Memory B cell (primary cell): ENCODE results near the gene CPT1A.

Source experiments
- ATAC-seq: fragments of 150-1000 bp; cut with Tn5 transposase; 2 replicates; pipeline ENCODE4 v1.10.0; 2021; ENCODE audit warnings: low read depth, mild to moderate bottlenecking, moderate library complexity
- DNase-seq, 2 donors: peaks; one replicate each; pipeline ENCODE4 v3.0.0; 2022; ENCODE audit warnings: low spot score in 2 of 2
- H3K27ac Mint-ChIP-seq: one replicate; pipeline ENCODE4 v1.8.0; 2022; ENCODE audit warnings: mild to moderate bottlenecking, moderate library complexity, mixed read lengths
- H3K27me3 Mint-ChIP-seq: one replicate; pipeline ENCODE4 v1.8.0; 2022; ENCODE audit warnings: mixed read lengths
- H3K36me3 Mint-ChIP-seq: one replicate; pipeline ENCODE4 v1.8.0; 2022; ENCODE audit warnings: mild to moderate bottlenecking, mixed read lengths
- H3K4me1 Mint-ChIP-seq: one replicate; pipeline ENCODE4 v1.8.0; 2022; ENCODE audit warnings: mixed read lengths
- H3K4me3 Mint-ChIP-seq: one replicate; pipeline ENCODE4 v1.8.0; 2022; ENCODE audit warnings: mild to moderate bottlenecking, moderate library complexity, mixed read lengths
- H3K9me3 Mint-ChIP-seq: one replicate; pipeline ENCODE4 v1.8.0; 2022; ENCODE audit warnings: mixed read lengths

The CPT1A gene

DNA sequence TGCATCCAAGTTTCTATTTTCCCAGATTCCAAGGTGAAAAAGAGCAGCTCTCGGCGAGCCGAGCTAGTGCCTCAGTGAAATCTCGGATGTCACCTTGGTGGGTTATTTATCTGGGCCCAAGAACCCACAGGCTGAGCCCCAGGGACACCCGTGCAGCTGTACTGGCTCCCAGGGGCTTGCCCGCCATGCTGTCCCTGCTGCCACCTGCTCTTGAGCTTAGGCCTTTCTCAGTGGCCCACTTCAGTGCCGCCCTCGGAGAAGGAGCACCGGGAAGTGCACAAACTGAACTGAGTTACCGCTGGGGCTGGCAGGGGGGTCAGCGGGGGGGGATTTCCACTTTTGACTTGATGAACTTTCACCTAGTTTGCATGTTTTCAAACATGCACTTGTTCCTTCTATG is 27.9 kb downstream of the CPT1A start:
- Mint-ChIP-seq H3K9me3 (no peaks in the 10 kb centered on the region), H3K36me3 (peaks cover 6% of the 10 kb centered on the region), H3K27me3 (no peaks in the 10 kb centered on the region), H3K27ac (no peak overlapping the region), H3K4me1 (peaks cover 14% of the 10 kb centered on the region), H3K4me3 (no peak overlapping the region)
- DNase-seq (peak; percentile 11 to 29), ATAC-seq (peak; percentile 94)

GRCh38 chr11:68812526-68812925 is 29.2 kb downstream of the CPT1A start:
- Mint-ChIP-seq H3K27ac (no peak overlapping the region), H3K36me3 (peaks cover 6% of the 10 kb centered on the region)

DNA sequence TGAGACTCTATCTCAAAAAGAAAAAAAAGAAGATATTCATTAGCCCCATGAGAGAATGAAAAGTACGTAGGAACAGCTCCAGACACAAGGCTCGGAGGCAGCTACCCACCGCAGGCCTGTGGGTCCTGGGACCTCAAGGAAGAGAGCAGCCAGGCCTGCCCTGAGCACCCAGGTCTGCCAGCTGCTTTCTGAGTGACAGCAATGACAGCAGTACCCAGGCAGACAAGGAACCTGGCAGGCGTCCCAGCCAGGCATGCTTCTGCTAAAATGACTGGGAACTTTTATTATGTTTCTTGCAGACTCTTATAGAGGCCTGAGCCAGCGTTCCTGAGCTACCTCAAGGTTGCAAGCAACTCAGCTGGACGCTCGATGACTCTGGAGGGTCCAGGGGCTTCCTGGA is 31.6 kb downstream of the CPT1A start:
- Mint-ChIP-seq H3K27me3 (no peaks in the 10 kb centered on the region), H3K36me3 (peaks cover 4% of the 10 kb centered on the region), H3K4me3 (no peak overlapping the region), H3K4me1 (no peaks in the 10 kb centered on the region), H3K27ac (no peak overlapping the region), H3K9me3 (no peaks in the 10 kb centered on the region)
- DNase-seq (no peak), ATAC-seq (no peak)

More at GRCh38 chr11:68812526-68812925, 29.2 kb downstream of the CPT1A start:
- Mint-ChIP-seq H3K4me1 (peaks cover 11% of the 10 kb centered on the region), H3K27me3 (no peaks in the 10 kb centered on the region), H3K4me3 (no peak overlapping the region), H3K9me3 (no peaks in the 10 kb centered on the region)
- ATAC-seq (no peak), DNase-seq (no peak)

GRCh38 chr11:68809506-68809905 is 32.2 kb downstream of the CPT1A start:
- no peaks in the 10 kb centered on the region for H3K9me3 Mint-ChIP-seq

DNA sequence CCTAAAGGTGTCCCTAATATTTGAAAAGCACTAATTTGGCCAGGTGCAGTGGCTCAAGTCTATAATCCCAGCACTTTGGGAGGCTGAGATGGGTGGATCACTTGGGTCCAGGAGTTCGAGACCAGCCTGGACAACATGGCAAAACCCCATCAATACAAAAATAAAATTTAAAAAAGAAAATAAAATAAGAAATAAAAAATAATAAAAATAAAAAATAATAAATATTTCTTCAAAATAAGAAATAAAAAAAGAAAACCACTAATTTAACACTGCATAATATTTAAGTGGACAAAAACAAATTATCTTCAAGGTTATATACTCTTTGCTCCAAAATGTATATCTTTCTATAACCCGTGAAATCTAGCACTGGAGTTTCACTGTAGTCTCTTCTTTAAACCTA is 32.9 kb downstream of the CPT1A start:
- Mint-ChIP-seq H3K27ac (no peak overlapping the region), H3K27me3 (no peaks in the 10 kb centered on the region)
- no peak for ATAC-seq

More at GRCh38 chr11:68809506-68809905, 32.2 kb downstream of the CPT1A start:
- ATAC-seq, result no peak
- Mint-ChIP-seq H3K27ac (no peak overlapping the region), H3K27me3 (no peaks in the 10 kb centered on the region), H3K36me3 (peaks cover 5% of the 10 kb centered on the region), H3K4me3 (no peak overlapping the region), H3K4me1 (no peaks in the 10 kb centered on the region)
- no peak for DNase-seq

DNA sequence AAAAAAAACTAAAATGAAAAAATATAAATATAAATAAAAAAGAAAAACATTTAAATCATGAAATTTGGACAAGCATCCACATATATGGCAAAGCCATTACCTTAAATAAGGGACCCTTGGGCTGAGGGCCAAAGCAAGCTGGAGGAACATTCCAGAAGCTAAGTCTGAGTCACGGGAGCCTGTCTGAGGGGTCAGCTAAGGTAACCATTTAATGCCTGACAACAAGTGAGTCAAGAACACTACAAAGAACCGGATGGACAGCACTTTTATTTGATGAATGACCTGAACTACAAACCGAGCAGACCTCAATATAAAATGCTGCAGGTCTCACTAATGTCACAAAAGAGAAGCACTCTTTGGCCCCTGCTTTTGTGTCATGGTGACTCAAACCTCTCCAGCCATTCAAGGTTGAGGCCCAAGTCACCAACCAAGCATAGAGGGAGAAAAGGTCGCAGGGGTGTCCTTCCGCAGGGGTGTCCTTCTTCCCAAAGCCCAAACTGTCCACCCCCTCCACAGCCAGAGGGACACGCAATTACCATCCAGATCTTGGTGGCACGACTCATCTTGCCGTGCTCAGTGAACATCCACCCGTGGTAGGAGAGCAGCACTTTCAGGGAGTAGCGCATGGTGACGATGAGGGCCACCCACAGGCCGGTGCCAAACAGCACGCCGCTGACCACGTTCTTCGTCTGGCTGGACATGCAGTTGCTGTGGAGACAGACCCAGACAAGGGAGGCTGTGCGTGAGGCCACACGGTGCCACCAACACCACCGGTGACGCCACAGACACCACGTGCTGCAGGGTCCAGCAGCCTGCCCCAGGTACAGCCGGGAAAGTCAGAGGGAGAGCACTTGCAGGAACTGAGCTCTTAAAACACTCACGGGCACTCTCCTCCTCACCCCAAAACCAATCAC is 34.5 kb downstream of the CPT1A start:
- ATAC-seq (no peak), DNase-seq (no peak)
- Mint-ChIP-seq H3K4me3 (no peak overlapping the region), H3K27me3 (no peaks in the 10 kb centered on the region), H3K9me3 (no peaks in the 10 kb centered on the region), H3K36me3 (peaks cover 12% of the 10 kb centered on the region), H3K27ac (no peak overlapping the region), H3K4me1 (no peaks in the 10 kb centered on the region)

More for the DNA sequence above, 32.9 kb downstream of the CPT1A start:
- no peak for DNase-seq
- Mint-ChIP-seq H3K4me1 (no peaks in the 10 kb centered on the region), H3K36me3 (peaks cover 7% of the 10 kb centered on the region), H3K9me3 (no peaks in the 10 kb centered on the region), H3K4me3 (no peak overlapping the region)

DNA sequence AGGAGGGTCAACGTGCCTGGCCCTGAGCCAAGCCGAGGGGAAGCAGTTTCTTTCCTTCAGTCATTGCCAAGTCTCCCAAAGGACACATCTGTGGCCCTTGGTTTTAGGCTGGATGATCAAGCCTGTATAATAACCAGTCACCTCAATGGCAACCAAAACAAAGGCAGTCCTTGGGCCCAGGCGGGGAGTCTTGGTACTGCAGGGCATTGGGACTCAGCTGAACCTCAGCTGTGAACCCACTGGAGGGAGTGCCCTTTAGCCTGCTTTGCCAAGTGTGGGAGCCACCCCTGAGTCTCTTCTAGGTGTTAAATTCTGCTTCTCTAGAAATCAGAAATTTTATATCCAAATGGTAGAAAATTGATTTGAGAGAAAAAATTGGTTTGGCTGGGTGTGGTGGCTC is 36.9 kb downstream of the CPT1A start:
- DNase-seq (no peak), ATAC-seq (no peak)
- Mint-ChIP-seq H3K4me3 (no peak overlapping the region), H3K4me1 (no peaks in the 10 kb centered on the region), H3K36me3 (peaks cover 17% of the 10 kb centered on the region), H3K27ac (no peak overlapping the region), H3K27me3 (no peaks in the 10 kb centered on the region), H3K9me3 (no peaks in the 10 kb centered on the region)

DNA sequence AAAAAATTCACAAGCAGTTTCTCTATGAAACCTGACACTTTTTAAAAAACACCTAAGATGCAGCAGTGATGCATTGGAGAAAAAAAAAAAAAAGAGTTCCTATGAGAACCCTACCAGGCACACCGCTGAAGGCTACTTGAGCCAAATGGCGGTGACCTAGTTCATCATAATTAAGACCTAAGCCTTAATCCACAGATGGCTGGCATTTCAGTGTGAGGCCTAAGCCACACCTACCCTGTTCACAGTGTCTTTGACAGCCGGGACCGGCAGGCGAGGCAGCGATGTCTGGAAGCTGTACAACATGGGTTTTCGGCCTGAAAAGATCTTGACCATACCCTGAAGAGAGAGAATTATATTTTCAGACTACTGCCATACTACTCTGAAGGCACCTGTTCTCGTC is 38.0 kb downstream of the CPT1A start:
- H3K4me3 Mint-ChIP-seq, result no peak overlapping the region
- ATAC-seq (no peak), DNase-seq (no peak)
- no peaks in the 10 kb centered on the region for H3K9me3 Mint-ChIP-seq
- no peak overlapping the region for H3K27ac Mint-ChIP-seq
- no peaks in the 10 kb centered on the region for H3K4me1 Mint-ChIP-seq
- peaks cover 20% of the 10 kb centered on the region for H3K36me3 Mint-ChIP-seq
- H3K27me3 Mint-ChIP-seq, result no peaks in the 10 kb centered on the region

DNA sequence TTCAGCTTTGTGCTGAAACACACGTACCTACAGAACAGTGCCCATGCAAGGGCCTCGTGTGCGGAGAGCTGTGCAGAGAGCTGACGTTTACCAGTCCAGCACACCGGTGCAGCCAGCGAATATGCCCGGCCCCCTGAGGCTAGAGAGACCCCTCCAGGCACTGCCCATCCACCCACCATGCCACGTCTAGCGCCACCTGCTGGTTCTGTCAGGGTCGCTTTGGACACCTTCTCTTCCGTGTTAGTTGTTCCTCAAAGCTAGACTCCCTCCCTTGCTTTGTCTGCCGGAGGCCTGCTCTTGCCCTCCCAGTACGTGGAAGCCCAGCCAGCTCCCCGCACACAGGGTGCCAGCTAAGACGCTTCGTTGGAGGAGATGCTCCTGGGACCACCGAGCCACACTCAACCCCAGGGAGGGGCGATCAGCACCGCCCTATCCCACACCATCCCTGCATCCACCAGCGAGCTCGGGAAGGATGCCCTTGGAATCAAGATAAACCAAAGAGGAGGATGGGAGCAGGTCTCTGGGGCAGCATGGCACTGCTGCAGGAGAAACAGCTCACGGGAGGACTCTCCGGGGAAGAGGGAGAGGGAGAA is 43.4 kb downstream of the CPT1A start:
- no peak for ATAC-seq
- H3K9me3 Mint-ChIP-seq, result no peaks in the 10 kb centered on the region

DNA sequence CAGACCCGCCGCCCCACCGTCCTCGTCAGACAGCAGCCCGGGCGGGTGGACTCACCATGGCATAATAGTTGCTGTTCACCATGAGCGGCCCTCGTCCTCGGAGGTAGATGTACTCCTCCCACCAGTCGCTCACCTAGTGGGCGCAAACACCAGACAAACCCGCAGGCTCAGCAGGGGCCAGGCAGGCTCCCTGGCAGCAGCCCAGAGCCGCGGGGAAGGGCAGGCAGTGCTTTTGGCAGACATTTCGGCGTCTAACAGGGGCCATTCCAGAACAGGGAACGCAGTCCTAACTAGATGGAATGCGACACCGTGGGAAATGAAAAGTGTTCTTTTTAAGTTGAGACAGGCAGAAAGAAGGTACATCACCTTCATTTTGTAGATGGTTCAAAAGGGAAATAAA is 44.9 kb downstream of the CPT1A start:
- Mint-ChIP-seq H3K27me3 (no peaks in the 10 kb centered on the region), H3K4me3 (no peak overlapping the region), H3K9me3 (no peaks in the 10 kb centered on the region), H3K36me3 (peaks cover 32% of the 10 kb centered on the region), H3K4me1 (no peaks in the 10 kb centered on the region), H3K27ac (no peak overlapping the region)
- DNase-seq (no peak), ATAC-seq (no peak)

More for the DNA sequence above, 43.4 kb downstream of the CPT1A start:
- no peak overlapping the region for H3K27ac Mint-ChIP-seq
- H3K4me1 Mint-ChIP-seq, result no peaks in the 10 kb centered on the region
- H3K36me3 Mint-ChIP-seq, result peaks cover 33% of the 10 kb centered on the region
- H3K4me3 Mint-ChIP-seq, result no peak overlapping the region
- no peaks in the 10 kb centered on the region for H3K27me3 Mint-ChIP-seq
- peak; percentile 20 to 35 for DNase-seq

- Mint-ChIP-seq H3K36me3 (peaks cover 26% of the 10 kb centered on the region), H3K4me3 (no peak overlapping the region), H3K4me1 (no peaks in the 10 kb centered on the region), H3K27ac (no peak overlapping the region), H3K27me3 (no peaks in the 10 kb centered on the region), H3K9me3 (no peaks in the 10 kb centered on the region)
- no peak for DNase-seq
- ATAC-seq, result no peak
Measured at GRCh38 chr11:68792400-68792966, 49.2 kb downstream of the CPT1A start.

- Mint-ChIP-seq H3K36me3 (peaks cover 18% of the 10 kb centered on the region), H3K4me3 (no peak overlapping the region)
Measured at GRCh38 chr11:68784653-68785052, 57.1 kb downstream of the CPT1A start.

DNA sequence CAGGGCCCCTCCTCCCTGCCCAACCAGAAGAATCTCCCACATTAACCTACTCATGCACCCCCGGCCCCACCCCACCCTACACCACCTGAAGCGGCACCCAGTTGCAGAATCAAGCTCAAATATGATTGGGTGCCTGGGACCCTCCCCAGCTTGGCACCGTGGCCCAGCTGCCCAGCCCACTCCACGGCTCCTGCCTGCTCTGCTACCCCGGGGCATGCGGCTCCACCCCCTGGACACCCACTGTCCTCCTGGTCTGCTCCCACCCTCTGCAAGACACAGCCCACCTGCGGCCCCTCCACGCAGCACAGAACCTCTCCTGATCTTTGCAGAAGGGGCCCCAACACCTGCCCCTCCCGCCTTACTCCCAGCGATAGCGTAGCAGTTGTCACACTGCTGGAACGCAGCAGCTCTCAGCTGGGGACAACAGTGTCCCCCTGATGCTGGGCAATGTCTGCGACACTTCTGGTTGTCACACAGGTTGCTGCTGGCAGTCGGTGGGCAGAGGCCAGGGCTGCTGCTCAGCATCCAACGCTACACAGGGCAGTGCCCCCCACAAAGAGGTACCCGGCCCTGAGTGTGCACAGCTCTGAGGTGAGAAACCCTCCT is 58.4 kb downstream of the CPT1A start:
- H3K4me3 Mint-ChIP-seq, result no peak overlapping the region
- no peaks in the 10 kb centered on the region for H3K27me3 Mint-ChIP-seq
- no peak overlapping the region for H3K27ac Mint-ChIP-seq
- H3K9me3 Mint-ChIP-seq, result no peaks in the 10 kb centered on the region
- H3K36me3 Mint-ChIP-seq, result peaks cover 19% of the 10 kb centered on the region
- no peaks in the 10 kb centered on the region for H3K4me1 Mint-ChIP-seq
- no peak for ATAC-seq
- no peak for DNase-seq

More at GRCh38 chr11:68784653-68785052, 57.1 kb downstream of the CPT1A start:
- Mint-ChIP-seq H3K27ac (no peak overlapping the region), H3K4me1 (no peaks in the 10 kb centered on the region), H3K27me3 (no peaks in the 10 kb centered on the region), H3K9me3 (no peaks in the 10 kb centered on the region)
- ATAC-seq, result no peak
- DNase-seq, result no peak

GRCh38 chr11:68782711-68783110 is 59.0 kb downstream of the CPT1A start:
- Mint-ChIP-seq H3K9me3 (no peaks in the 10 kb centered on the region), H3K27ac (no peak overlapping the region), H3K27me3 (no peaks in the 10 kb centered on the region), H3K4me1 (no peaks in the 10 kb centered on the region), H3K4me3 (no peak overlapping the region), H3K36me3 (peaks cover 23% of the 10 kb centered on the region)
- no peak for DNase-seq
- ATAC-seq, result no peak
